ENCODE measurements around the gene KRT79. TPM values are rescaled to one million over a fixed set of nuclear protein-coding genes. Genes with fewer than 3 reads are reported as not detected.
A peak's percentile ranks its signal among the peaks of the same experiment; 100 is the strongest.
"Not testable (repeated sequence)": the region's sequence is repeated elsewhere in the genome, so short reads cannot be mapped to it uniquely, and the experiment has no call there.

The KRT79 gene
- total RNA-seq (not detected), polyA plus RNA-seq (not detected)

DNA sequence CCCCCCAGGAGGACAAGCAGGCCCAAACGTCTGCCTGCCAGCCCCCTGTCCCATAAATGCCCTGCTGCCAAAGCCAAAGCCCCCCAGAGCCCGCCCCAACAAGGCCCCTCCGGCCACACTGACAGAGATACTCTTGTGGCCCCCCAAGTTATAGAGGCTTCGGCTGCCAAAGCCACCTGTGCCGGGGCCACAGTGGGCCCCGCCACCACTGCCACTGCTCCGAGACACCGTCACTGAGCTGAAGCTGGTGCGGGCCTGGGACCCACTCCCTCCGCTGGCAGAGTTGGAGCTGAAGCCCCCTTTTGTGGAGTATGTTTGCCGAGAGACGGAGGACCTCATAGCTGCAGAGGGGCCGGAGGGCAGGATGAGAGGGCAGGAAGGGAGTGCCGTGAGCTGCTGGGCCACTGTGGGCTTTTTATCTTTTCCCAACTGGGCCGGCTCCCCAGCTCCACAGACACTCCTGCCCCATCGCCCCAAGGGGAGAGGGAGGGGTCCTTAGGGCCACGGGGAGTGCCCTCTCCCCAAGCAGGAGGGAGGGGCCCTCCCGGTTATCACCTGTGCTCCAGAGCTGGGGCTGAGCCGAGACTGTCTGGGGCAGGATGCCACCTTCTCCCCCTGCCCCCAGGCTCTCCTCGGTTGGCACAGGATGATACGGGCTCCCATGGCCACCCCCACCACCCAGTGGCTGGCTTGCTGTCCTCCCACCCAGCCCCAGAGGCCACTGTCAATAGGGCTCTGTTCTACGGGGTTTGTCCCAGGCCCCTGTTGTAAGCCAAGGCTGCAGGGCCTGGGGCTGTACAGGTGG, at the start of gene KRT79:
KRT79 (minus strand) TSS at position 390 of the 805 bp plus-strand sequence; CDS start at position 339, 51 bp downstream.
- no peak for DNase-seq
- peaks cover 7 to 20% (median 9%) of the 10 kb centered on the region in 3 donors for H3K4me1 Mint-ChIP-seq
- POLR2A ChIA-PET, result no interaction called here
- no peaks in the 10 kb centered on the region for H3K36me3 ChIP-seq (ENCODE audit: insufficient read depth, low read length)
- peak within 1 kb of the TSS in 1 of 8 donors; percentile 57 for H3K27ac Mint-ChIP-seq
- H3K9me3 Mint-ChIP-seq, result no peaks in the 10 kb centered on the region
- H3K4me3 ChIP-seq (ENCODE audit: low read length), result no peak within 1 kb of the TSS
- H3K4me3 Mint-ChIP-seq, result no peak within 1 kb of the TSS
- no peaks in the 10 kb centered on the region for H3K36me3 Mint-ChIP-seq
- no peaks in the 10 kb centered on the region for H3K9me3 ChIP-seq (ENCODE audit: low read length)
- no peak within 1 kb of the TSS for H3K27ac ChIP-seq (ENCODE audit: low read depth, low read length)
- peaks cover 11 to 26% of the 10 kb centered on the region in 2 donors for H3K27me3 Mint-ChIP-seq
- no peaks in the 10 kb centered on the region for H3K27me3 ChIP-seq (ENCODE audit: insufficient read depth, low read length, poor library complexity, severe bottlenecking)
- H3K4me1 ChIP-seq (ENCODE audit: insufficient read depth, low read length), result peaks cover 12% of the 10 kb centered on the region
- CTCF ChIA-PET, result interaction anchor here (1.7 kb wide), 1 partner anchor 46 kb away, joined by 4 read pairs; no protein-coding TSS in a partner anchor

DNA sequence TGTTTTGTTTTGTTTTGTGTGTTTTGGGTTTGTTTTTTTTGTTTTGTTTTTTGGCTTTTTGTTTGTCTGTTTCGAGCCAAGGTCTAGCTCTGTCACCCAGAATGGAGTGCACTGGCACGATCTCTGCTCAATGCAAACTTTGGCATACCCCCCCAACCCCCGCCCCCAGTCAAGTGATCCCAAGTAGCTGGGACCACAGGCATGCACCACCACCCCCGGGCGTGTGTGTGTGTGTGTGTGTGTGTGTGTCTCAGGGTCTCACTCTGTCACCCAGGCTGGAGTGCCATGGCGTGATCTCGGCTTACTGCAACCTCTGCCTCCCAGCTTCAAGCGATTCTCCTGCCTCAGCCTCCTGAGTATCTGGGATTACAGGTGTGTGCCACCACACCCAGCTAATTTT, 46.4 kb upstream of the KRT79 start:
- Mint-ChIP-seq H3K27me3 (peaks cover 10 to 16% of the 10 kb centered on the region in 2 donors), H3K4me1 (peaks cover 7 to 11% (median 8%) of the 10 kb centered on the region in 3 donors), H3K27ac (peak overlapping the region in 1 of 8 donors; percentile 51), H3K4me3 (peak overlapping the region in 4 of 7 donors; percentile 32 to 76 (median 64))
- H3K36me3 ChIP-seq (ENCODE audit: insufficient read depth, low read length); POLR2A ChIA-PET; H3K36me3 Mint-ChIP-seq; H3K27ac ChIP-seq (ENCODE audit: low read depth, low read length); H3K9me3 ChIP-seq (ENCODE audit: low read length); H3K4me3 ChIP-seq (ENCODE audit: low read length); H3K4me1 ChIP-seq (ENCODE audit: insufficient read depth, low read length); DNase-seq; H3K9me3 Mint-ChIP-seq; H3K27me3 ChIP-seq (ENCODE audit: insufficient read depth, low read length, poor library complexity, severe bottlenecking): not testable (repeated sequence)
- CTCF ChIA-PET, result interaction anchor here (0.6 to 16.3 kb wide), 14 partner anchors 9 to 757 kb away, joined by 3 to 276 read pairs (median 6); no protein-coding TSS in a partner anchor

DNA sequence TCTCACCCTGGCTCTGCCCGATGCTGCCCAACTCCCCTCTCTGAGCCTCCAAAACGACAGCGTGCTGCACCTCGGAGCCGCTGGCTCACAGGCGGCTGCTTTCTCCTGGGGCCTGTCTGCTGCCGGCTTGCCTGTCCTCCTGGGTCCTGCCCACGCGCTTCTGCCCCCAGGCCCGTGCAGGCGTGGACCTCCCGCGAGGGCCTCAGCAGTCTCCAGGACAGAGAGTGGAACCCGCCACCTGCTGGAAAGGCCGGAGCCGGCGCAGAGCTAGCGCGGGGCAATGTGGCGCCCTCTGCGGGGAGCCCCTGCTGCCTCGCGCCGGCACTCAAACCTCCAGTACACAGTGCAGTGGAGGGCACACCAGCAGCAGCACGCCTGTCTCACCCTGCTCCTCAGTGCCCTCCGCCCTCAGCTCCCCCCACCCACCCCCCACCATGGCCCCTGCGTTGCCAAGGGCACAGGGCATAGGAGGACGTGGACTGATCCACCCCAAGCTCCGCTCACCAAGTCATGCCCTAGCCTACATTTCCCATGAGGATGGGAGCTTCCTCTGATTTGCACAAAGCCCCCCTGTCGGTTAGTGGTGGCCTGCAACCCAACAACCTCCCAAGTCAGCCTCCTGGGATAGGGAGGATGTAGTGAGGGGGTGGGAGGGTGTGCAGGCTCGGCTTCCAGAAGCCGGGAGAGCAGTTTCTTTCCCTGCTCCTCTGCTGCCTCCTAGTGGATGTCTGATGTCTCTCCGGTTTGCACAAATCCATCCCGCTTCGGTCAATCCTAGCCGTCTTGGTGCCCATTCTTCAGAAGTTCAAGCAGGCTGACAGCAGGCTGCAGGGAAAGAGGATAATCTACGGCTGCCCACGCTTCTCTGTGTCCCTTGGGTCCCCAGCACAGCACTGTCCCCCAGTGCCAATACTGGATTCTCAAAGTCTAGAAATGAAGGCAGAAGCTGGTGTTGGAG, 45.6 kb upstream of the KRT79 start:
- Mint-ChIP-seq H3K27ac (peak overlapping the region in 1 of 8 donors; percentile 27), H3K9me3 (no peaks in the 10 kb centered on the region), H3K4me3 (peak overlapping the region in 6 of 7 donors; percentile 53 to 76 (median 68)), H3K4me1 (peaks cover 9 to 14% (median 9%) of the 10 kb centered on the region in 3 donors), H3K36me3 (no peaks in the 10 kb centered on the region), H3K27me3 (peaks cover 7 to 16% of the 10 kb centered on the region in 2 donors)
- CTCF ChIA-PET, result interaction anchor here (0.6 to 16.3 kb wide), 30 partner anchors 10 to 757 kb away, joined by 3 to 276 read pairs (median 4); partner anchors contain the start of gene KRT79
- Histone ChIP-seq H3K27me3 (ENCODE audit: insufficient read depth, low read length, poor library complexity, severe bottlenecking) (no peaks in the 10 kb centered on the region), H3K4me3 (ENCODE audit: low read length) (peak overlapping the region; percentile 49), H3K36me3 (ENCODE audit: insufficient read depth, low read length) (no peaks in the 10 kb centered on the region), H3K4me1 (ENCODE audit: insufficient read depth, low read length) (peaks cover 7% of the 10 kb centered on the region), H3K9me3 (ENCODE audit: low read length) (no peaks in the 10 kb centered on the region), H3K27ac (ENCODE audit: low read depth, low read length) (no peak overlapping the region)
- DNase-seq, result peak; percentile 48 to 71 (median 56)
- POLR2A ChIA-PET, result interaction anchor here (1.2 kb wide), 1 partner anchor 294 kb away, joined by 3 read pairs; no protein-coding TSS in a partner anchor

DNA sequence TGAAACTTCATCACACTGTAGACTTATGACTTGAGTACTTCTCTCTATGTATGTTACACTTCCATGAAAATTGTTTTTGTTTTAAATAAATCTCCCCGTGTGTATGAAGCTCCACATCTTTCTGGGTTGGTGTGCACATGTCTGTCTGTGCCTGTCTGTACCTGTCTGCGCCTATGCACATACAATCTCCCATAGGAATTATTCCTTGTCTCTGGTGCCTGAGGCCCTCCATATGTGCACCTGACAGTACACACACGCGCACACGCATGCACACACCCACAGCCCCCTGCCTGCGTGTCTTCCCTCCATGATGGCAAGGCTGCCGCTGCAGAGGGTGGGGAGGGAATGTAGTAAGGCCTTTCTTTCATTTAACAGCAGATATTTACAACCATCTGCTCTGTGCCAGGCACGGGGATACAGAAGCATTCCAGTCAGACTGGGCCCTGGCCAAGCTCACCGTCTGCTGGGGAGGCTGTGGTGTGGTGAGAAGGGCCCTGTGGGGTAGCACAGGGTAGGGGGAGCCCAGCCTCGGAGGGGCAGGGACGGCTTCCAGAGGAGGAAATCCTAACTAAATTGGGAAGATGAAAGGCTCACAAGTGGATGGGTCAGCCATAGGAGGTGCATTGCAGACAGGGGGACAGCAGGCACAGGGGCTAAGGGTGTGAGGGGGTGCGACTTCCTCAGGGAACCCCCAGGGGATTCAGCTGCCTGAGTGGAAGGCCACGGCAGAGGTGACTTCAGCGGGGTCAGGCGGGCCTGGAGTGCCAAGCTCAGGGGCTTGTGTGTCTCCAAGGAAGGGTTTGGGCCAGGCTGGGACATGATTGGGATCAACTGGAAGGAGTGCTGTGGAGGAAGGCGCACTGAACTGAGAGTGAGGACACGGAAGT, 44.6 kb upstream of the KRT79 start:
- Histone ChIP-seq H3K27ac (ENCODE audit: low read depth, low read length) (no peak overlapping the region), H3K27me3 (ENCODE audit: insufficient read depth, low read length, poor library complexity, severe bottlenecking) (no peaks in the 10 kb centered on the region), H3K4me1 (ENCODE audit: insufficient read depth, low read length) (peaks cover 11% of the 10 kb centered on the region), H3K36me3 (ENCODE audit: insufficient read depth, low read length) (no peaks in the 10 kb centered on the region), H3K9me3 (ENCODE audit: low read length) (no peaks in the 10 kb centered on the region), H3K4me3 (ENCODE audit: low read length) (no peak overlapping the region)
- H3K27ac Mint-ChIP-seq, result peak overlapping the region in 1 of 8 donors; percentile 12
- H3K9me3 Mint-ChIP-seq, result no peaks in the 10 kb centered on the region
- H3K27me3 Mint-ChIP-seq, result peaks cover 7 to 16% of the 10 kb centered on the region in 2 donors
- CTCF ChIA-PET, result interaction anchor here (0.9 to 16.3 kb wide), 24 partner anchors 9 to 724 kb away, joined by 3 to 276 read pairs (median 4); no protein-coding TSS in a partner anchor
- POLR2A ChIA-PET, result interaction anchor here (1.0 to 1.2 kb wide), 2 partner anchors 12 to 293 kb away, joined by 3 read pairs; no protein-coding TSS in a partner anchor
- H3K4me3 Mint-ChIP-seq, result no peak overlapping the region
- no peaks in the 10 kb centered on the region for H3K36me3 Mint-ChIP-seq
- DNase-seq, result no peak
- peaks cover 15 to 20% (median 15%) of the 10 kb centered on the region in 3 donors for H3K4me1 Mint-ChIP-seq

DNA sequence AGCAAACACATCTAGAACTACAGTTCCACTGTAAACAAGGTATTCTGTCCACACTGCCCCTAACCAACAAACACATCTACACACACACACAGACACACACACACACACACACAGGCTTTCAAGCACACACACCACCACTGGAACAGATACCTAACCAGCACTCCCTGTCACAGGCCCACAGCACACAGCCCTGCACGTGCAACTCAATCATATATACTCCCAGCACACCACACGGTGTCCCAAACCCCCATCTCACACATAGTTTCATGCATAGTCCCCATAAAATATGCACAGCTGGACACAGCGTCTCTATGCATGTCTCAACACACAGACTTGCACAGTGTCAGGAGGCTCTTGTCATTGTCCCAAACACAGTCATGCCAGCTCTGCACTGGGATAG, 43.1 kb upstream of the KRT79 start:
- Mint-ChIP-seq H3K27me3 (peaks cover 7 to 16% of the 10 kb centered on the region in 2 donors), H3K36me3 (no peaks in the 10 kb centered on the region), H3K4me3 (peak overlapping the region in 1 of 7 donors; percentile 0), H3K4me1 (peaks cover 21 to 27% (median 22%) of the 10 kb centered on the region in 3 donors), H3K27ac (peak overlapping the region in 2 of 8 donors; percentile 3 to 29), H3K9me3 (no peaks in the 10 kb centered on the region)
- POLR2A ChIA-PET, result no interaction called here
- H3K27ac ChIP-seq (ENCODE audit: low read depth, low read length), result no peak overlapping the region
- H3K4me3 ChIP-seq (ENCODE audit: low read length), result no peak overlapping the region
- H3K9me3 ChIP-seq (ENCODE audit: low read length), result no peaks in the 10 kb centered on the region
- peaks cover 11% of the 10 kb centered on the region for H3K4me1 ChIP-seq (ENCODE audit: insufficient read depth, low read length)
- no peak for DNase-seq
- CTCF ChIA-PET, result interaction anchor here (1.1 to 16.3 kb wide), 6 partner anchors 8 to 726 kb away, joined by 3 to 276 read pairs (median 8); no protein-coding TSS in a partner anchor
- no peaks in the 10 kb centered on the region for H3K36me3 ChIP-seq (ENCODE audit: insufficient read depth, low read length)
- no peaks in the 10 kb centered on the region for H3K27me3 ChIP-seq (ENCODE audit: insufficient read depth, low read length, poor library complexity, severe bottlenecking)

DNA sequence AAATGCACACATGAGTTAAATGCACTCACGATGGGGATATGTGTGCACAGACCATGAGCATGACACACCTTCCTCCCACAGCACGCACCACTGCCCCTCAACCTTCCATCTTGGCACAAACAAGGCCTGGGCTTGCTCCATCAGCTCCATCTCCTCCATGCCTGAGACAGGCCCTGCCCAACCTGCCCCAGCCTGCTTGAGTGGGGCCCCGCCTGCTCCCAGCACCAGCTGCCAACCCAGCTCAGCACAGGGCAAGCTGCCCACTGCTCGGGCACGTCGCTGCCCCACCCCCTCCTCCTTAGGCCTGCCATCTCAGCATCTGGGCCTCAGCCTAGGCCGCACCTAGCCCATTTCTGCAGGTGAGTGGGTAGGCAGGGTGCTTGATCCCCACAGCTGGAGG, 42.3 kb upstream of the KRT79 start:
- DNase-seq, result no peak
- H3K9me3 Mint-ChIP-seq, result no peaks in the 10 kb centered on the region
- peaks cover 21 to 27% (median 22%) of the 10 kb centered on the region in 3 donors for H3K4me1 Mint-ChIP-seq
- no peaks in the 10 kb centered on the region for H3K36me3 ChIP-seq (ENCODE audit: insufficient read depth, low read length)
- H3K9me3 ChIP-seq (ENCODE audit: low read length), result no peaks in the 10 kb centered on the region
- H3K27me3 Mint-ChIP-seq, result peaks cover 6 to 10% of the 10 kb centered on the region in 2 donors
- H3K27me3 ChIP-seq (ENCODE audit: insufficient read depth, low read length, poor library complexity, severe bottlenecking), result no peaks in the 10 kb centered on the region
- ChIA-PET POLR2A (no interaction called here), CTCF (interaction anchor here (2.5 to 16.3 kb wide), 3 partner anchors 9 to 294 kb away, joined by 9 to 276 read pairs (median 13); no protein-coding TSS in a partner anchor)
- no peak overlapping the region for H3K4me3 Mint-ChIP-seq
- no peak overlapping the region for H3K27ac Mint-ChIP-seq
- no peak overlapping the region for H3K4me3 ChIP-seq (ENCODE audit: low read length)
- no peaks in the 10 kb centered on the region for H3K36me3 Mint-ChIP-seq
- no peak overlapping the region for H3K27ac ChIP-seq (ENCODE audit: low read depth, low read length)
- peaks cover 11% of the 10 kb centered on the region for H3K4me1 ChIP-seq (ENCODE audit: insufficient read depth, low read length)

Measured in CD8-positive, alpha-beta memory T cell (primary cell).